Measurements from ENCODE around the gene ENKD1. TPM values are rescaled to one million over a fixed set of nuclear protein-coding genes. Genes with fewer than 3 reads are reported as not detected.

The ENKD1 gene
- total RNA-seq, 4 donors from 2014 or later: 6.2 to 17.6 (median 16.0) TPM

GRCh38 chr16:67666032-67666551, 458 bp downstream of the ENKD1 start:
- no peak for TF ChIP-seq CTCF (IDR thresholded peaks at IDR 0.05; ENCODE audit: low read depth)

GRCh38 chr16:67665598-67665997, 952 bp downstream of the ENKD1 start:
- TF ChIP-seq CTCF (IDR thresholded peaks at IDR 0.05; ENCODE audit: low read depth): no peak

GRCh38 chr16:67664871-67665270, 1.7 kb downstream of the ENKD1 start:
- no peak for TF ChIP-seq CTCF (IDR thresholded peaks at IDR 0.05; ENCODE audit: low read depth)

- TF ChIP-seq CTCF (IDR thresholded peaks at IDR 0.05; ENCODE audit: low read depth): no peak
Measured at GRCh38 chr16:67664258-67664657, 2.3 kb downstream of the ENKD1 start.

- TF ChIP-seq CTCF (IDR thresholded peaks at IDR 0.05; ENCODE audit: low read depth): no peak
Measured at GRCh38 chr16:67663877-67664222, 2.7 kb downstream of the ENKD1 start.

GRCh38 chr16:67663151-67663876, 3.2 kb downstream of the ENKD1 start:
- no peak for TF ChIP-seq CTCF (IDR thresholded peaks at IDR 0.05; ENCODE audit: low read depth)

GRCh38 chr16:67662653-67663010, 3.9 kb downstream of the ENKD1 start:
- no peak for TF ChIP-seq CTCF (IDR thresholded peaks at IDR 0.05; ENCODE audit: low read depth)
